ENCODE results near the gene GOLT1A. TPM values are rescaled to one million over a fixed set of nuclear protein-coding genes. Genes with fewer than 3 reads are reported as not detected.

The GOLT1A gene
- total RNA-seq, 1 experiment from 2014 or later: not detected

DNA sequence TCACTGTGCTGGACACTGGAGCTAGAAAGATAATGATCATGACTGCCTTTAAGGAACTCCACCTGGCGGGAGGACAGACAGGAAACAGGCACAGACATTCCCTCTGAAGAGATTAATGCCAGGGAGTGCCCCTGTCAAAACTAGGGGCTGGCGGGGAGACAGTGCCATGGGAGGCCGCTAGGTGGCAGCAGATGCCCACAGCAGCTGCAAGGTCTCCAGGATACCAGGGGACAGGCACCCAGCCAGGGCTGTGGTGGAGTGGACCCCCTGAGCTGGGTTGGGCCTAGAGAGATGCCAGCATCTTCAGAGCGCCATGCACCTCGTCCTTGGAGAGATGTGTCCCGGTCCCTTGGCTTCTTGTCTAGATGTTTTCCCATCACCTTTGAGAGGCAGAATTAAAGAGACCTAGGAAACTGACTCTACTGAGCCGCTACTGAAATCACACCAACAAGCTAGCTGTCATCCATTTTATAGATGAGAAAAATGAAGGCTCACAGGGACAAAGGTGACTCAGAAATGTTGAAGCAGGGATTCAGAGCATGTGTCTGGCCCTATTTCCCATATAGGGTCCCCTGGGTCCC is 51.2 kb downstream of the GOLT1A start:
- BruUV-seq (replicated peaks): no TSS peak
- DNase-seq (ENCODE audit: low spot score): peak; percentile 85
- no peak overlapping the region for H3K27ac ChIP-seq (ENCODE audit: low read depth, low read length, poor library complexity, severe bottlenecking)
- no peaks in the 10 kb centered on the region for H3K27me3 ChIP-seq (replicated peaks; ENCODE audit: insufficient read depth, low read depth, low read length, poor library complexity)
- peaks cover 3% of the 10 kb centered on the region for H3K4me1 ChIP-seq (ENCODE audit: insufficient read depth, low read length, poor library complexity, severe bottlenecking)
- ChIA-PET CTCF (interaction anchor here (0.6 to 1.9 kb wide), 8 partner anchors 9 to 291 kb away, joined by 3 to 12 read pairs (median 5); no protein-coding TSS in a partner anchor), POLR2A (ENCODE audit: low non-redundant PET) (interaction anchor here (0.5 kb wide), 1 partner anchor 19 kb away, joined by 14 read pairs; no protein-coding TSS in a partner anchor)
- TF ChIP-seq EZH2 (IDR thresholded peaks at IDR 0.05; ENCODE audit: borderline replicate concordance, low read depth, low read length, poor library complexity, severe bottlenecking): no peak
- TF ChIP-seq, protein P1, sequence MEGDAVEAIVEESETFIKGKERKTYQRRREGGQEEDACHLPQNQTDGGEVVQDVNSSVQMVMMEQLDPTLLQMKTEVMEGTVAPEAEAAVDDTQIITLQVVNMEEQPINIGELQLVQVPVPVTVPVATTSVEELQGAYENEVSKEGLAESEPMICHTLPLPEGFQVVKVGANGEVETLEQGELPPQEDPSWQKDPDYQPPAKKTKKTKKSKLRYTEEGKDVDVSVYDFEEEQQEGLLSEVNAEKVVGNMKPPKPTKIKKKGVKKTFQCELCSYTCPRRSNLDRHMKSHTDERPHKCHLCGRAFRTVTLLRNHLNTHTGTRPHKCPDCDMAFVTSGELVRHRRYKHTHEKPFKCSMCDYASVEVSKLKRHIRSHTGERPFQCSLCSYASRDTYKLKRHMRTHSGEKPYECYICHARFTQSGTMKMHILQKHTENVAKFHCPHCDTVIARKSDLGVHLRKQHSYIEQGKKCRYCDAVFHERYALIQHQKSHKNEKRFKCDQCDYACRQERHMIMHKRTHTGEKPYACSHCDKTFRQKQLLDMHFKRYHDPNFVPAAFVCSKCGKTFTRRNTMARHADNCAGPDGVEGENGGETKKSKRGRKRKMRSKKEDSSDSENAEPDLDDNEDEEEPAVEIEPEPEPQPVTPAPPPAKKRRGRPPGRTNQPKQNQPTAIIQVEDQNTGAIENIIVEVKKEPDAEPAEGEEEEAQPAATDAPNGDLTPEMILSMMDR (conservative IDR thresholded peaks at IDR 0.05; ENCODE audit: low read depth, low read length): peak; percentile 99
- no peaks in the 10 kb centered on the region for H3K9me3 ChIP-seq (ENCODE audit: low read depth, low read length, poor library complexity, severe bottlenecking)
- no peak overlapping the region for H3K4me3 ChIP-seq (ENCODE audit: low read depth, low read length, poor library complexity, severe bottlenecking)
- intact Hi-C loops (cut with micrococcal nuclease; ENCODE audit: unreplicated experiment): loop anchor here (1.0 to 2.0 kb wide), 4 partner anchors 45 to 338 kb away; partner anchors contain the start of gene SNRPE
- H3K36me3 ChIP-seq (ENCODE audit: insufficient read depth, low read length, poor library complexity, severe bottlenecking): no peaks in the 10 kb centered on the region

DNA sequence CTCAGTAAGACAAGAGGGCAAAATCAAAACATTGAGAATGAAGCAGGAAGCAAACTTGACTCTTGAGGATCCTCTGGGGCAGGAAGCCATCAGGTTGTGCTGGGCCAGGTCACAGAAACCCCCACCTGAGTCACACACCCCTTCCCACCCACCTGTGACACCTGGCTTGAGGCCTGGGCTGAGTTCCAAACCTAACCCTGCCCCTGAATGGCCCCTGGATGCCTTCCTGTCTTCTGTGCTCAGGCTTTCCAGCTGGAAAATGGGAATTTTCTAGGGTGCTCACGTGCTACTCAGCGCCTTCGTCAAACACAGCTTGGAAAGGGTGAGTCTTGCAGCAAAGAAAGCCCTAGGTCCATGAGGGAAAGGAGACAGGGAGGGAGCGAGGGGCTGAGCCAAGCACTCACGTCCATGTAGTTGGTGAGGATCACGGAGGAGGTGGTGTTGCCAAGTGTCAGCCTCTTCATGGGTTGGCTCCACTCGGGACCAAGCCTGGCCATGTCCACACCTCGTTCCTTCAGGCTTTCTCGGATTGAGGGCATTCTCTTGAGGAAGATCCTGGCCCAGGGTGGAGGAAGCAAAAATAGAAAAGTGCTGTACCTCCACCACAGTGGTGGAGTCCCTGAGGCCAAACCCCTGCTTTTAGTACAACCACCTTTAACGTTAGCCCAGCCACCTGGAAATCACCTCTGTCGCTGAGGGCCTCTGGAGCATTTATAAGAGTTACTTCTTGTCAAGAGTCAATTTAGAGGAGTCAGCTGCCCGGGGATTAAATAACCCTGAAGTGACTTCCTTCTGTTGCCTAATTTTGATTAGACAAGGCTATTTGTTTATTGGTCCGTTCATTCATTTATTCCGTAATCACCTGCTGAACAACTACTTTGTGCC is 51.9 kb downstream of the GOLT1A start:
- POLR2A ChIA-PET (ENCODE audit: low non-redundant PET): no interaction called here
- Histone ChIP-seq H3K36me3 (ENCODE audit: insufficient read depth, low read length, poor library complexity, severe bottlenecking) (no peaks in the 10 kb centered on the region), H3K27me3 (replicated peaks; ENCODE audit: insufficient read depth, low read depth, low read length, poor library complexity) (no peaks in the 10 kb centered on the region), H3K27ac (ENCODE audit: low read depth, low read length, poor library complexity, severe bottlenecking) (no peak overlapping the region), H3K9me3 (ENCODE audit: low read depth, low read length, poor library complexity, severe bottlenecking) (no peaks in the 10 kb centered on the region), H3K4me1 (ENCODE audit: insufficient read depth, low read length, poor library complexity, severe bottlenecking) (peaks cover 3% of the 10 kb centered on the region), H3K4me3 (ENCODE audit: low read depth, low read length, poor library complexity, severe bottlenecking) (no peak overlapping the region)
- TF ChIP-seq EZH2 (IDR thresholded peaks at IDR 0.05; ENCODE audit: borderline replicate concordance, low read depth, low read length, poor library complexity, severe bottlenecking): no peak
- TF ChIP-seq, protein P1 (conservative IDR thresholded peaks at IDR 0.05; ENCODE audit: low read depth, low read length): no peak
- intact Hi-C loops (cut with micrococcal nuclease; ENCODE audit: unreplicated experiment): loop anchor here (1.0 to 2.0 kb wide), 4 partner anchors 45 to 339 kb away; partner anchors contain the start of gene SNRPE
- no TSS peak for BruUV-seq (replicated peaks)
- no peak for DNase-seq (ENCODE audit: low spot score)
- CTCF ChIA-PET: interaction anchor here (1.2 to 1.9 kb wide), 4 partner anchors 45 to 291 kb away, joined by 3 to 11 read pairs (median 8); no protein-coding TSS in a partner anchor

DNA sequence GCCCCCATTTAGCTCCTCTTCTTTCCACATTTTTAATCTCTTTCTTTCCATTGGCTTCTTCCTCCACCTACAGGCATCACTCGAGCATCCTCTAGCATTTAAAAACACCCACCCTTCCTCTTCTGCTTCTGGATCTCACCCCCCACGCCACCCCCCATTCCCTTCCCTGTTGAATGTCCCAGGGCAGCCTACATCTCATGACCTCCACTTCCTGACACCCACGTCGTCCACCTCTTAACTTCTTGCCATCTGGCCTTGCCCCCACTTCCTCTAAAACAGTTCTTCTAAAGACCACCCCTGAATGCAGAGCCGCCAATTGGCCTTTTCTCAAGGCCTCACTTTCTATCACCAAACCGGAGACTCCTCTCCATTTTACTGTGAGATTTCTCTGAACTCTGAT is 55.8 kb downstream of the GOLT1A start:
- intact Hi-C loops (cut with micrococcal nuclease; ENCODE audit: unreplicated experiment): no loop called here
- POLR2A ChIA-PET (ENCODE audit: low non-redundant PET): no interaction called here
- Histone ChIP-seq H3K27me3 (replicated peaks; ENCODE audit: insufficient read depth, low read depth, low read length, poor library complexity) (no peaks in the 10 kb centered on the region), H3K4me3 (ENCODE audit: low read depth, low read length, poor library complexity, severe bottlenecking) (no peak overlapping the region), H3K9me3 (ENCODE audit: low read depth, low read length, poor library complexity, severe bottlenecking) (no peaks in the 10 kb centered on the region), H3K36me3 (ENCODE audit: insufficient read depth, low read length, poor library complexity, severe bottlenecking) (no peaks in the 10 kb centered on the region), H3K27ac (ENCODE audit: low read depth, low read length, poor library complexity, severe bottlenecking) (no peak overlapping the region), H3K4me1 (ENCODE audit: insufficient read depth, low read length, poor library complexity, severe bottlenecking) (peaks cover 3% of the 10 kb centered on the region)
- DNase-seq (ENCODE audit: low spot score): no peak
- no TSS peak for BruUV-seq (replicated peaks)
- TF ChIP-seq EZH2 (IDR thresholded peaks at IDR 0.05; ENCODE audit: borderline replicate concordance, low read depth, low read length, poor library complexity, severe bottlenecking): no peak
- TF ChIP-seq, protein P1 (conservative IDR thresholded peaks at IDR 0.05; ENCODE audit: low read depth, low read length): no peak
- CTCF ChIA-PET: no interaction called here
